A204.1 (cell line): ENCODE data around the gene TBC1D7.

ENCODE experiments used
- FAIRE-seq: peaks from 2 replicates; lab custom pipeline; 2012; peaks lifted over from hg19 to GRCh38; lab: Jason Lieb, UNC

TBC1D7 gene

DNA sequence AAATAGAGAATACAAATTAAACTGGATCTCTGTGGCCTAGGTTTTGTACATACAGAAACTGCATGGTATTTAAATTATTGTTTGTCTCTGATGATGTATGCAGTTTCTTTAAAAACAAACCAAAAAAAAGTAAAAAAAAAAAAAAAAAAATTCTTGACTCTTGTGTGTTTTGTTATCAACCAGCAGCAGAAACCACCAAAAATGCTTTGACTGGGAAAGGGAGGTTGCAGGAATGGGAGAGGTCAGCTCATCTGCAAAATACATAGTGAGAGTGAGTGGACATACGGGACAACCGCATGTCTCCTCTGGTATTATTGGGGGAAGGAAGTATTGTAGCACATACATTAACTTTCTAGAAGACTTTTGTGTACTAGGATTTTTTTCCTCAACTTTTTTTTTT lies 38.0 kb downstream of the TBC1D7 start:
- no peak for FAIRE-seq

DNA sequence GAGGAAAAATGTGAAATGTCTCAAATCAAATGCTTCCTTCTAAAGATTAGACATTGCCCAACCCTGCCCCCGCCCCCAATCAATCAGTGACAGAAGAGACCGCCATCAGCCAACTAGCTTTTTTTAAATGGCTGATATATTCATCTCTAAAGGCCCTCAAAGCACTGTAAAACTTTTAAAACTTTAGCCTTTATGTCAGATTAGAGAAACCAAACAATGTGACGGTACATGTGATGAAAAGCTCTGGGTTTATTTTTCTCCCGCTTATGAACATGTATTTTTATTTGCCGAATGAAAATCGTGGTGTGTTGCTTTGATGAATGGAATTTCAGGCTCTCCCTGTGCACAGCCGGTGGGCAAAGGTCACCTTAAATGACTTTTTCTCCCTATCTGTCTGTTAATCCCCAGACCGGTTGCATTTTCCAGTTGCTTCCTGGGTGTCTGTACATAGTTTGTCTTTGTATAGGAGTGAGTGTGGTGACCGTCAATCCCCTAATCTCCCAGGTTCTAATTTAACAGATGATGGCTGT lies 38.5 kb downstream of the TBC1D7 start:
- no peak for FAIRE-seq

- FAIRE-seq = no peak
Measured at GRCh38 chr6:13288969-13289391, 39.4 kb downstream of the TBC1D7 start.

DNA sequence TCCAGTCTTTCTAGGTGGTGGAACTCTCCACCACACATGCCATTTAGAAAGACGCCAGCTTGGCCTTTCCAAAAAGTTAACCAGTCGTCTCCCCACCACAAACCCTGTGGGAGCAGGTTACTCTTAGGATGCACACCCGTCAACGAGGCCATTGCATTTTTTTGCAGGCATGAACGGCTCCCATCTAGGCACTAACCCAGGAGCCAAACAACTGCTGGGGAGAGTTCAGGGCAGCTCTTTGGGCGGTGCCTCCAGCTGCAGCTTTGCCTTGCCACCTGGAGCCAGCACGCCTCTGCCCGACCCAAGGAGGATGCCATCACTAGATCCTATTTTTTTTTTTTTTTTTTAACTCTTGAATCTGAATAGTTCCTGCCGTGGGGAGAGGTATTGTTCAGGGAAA lies 39.9 kb downstream of the TBC1D7 start:
- no peak for FAIRE-seq

- FAIRE-seq = no peak
Measured at GRCh38 chr6:13287104-13287503, 41.2 kb downstream of the TBC1D7 start.

GRCh38 chr6:13286181-13286580 lies 42.2 kb downstream of the TBC1D7 start:
- no peak for FAIRE-seq

GRCh38 chr6:13285705-13286104 lies 42.6 kb downstream of the TBC1D7 start:
- FAIRE-seq = no peak

DNA sequence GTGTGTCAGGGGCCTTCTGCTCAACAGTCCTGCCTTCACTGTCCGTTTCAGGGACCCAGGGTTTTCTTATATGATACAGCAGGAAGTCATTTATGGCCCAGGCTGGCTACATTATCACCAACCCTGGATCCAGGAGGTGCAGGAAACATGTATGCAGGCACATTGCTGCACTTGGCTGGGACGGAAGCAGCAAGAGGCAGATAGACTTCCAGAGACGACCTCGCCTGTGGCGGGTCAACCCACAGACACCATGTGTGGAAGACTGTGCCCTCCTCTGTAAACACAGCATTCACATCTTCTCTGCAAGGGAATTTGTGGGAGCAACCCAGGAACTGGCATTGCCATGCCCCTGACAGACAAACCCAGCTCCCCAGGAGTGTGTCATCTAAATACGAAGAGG lies 43.7 kb downstream of the TBC1D7 start:
- FAIRE-seq = no peak

DNA sequence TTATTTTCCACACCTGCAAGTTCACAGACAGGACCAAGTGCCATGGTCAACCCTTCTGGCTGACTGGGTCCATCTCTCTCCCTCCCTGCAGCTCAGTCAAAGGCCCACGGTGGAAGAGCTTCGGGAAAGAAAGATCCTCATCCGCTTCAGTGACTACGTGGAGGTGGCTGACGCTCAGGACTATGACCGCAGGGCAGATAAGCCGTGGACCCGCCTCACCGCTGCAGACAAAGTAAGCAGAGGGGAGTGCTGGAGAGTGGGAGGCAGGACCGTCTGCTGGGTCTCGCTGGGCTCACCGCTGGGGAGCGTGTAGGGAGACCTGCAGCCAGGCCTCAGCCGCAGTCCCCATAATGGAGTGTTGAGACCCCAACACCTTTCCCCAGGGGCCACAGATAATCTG lies 45.0 kb downstream of the TBC1D7 start:
- no peak for FAIRE-seq

DNA sequence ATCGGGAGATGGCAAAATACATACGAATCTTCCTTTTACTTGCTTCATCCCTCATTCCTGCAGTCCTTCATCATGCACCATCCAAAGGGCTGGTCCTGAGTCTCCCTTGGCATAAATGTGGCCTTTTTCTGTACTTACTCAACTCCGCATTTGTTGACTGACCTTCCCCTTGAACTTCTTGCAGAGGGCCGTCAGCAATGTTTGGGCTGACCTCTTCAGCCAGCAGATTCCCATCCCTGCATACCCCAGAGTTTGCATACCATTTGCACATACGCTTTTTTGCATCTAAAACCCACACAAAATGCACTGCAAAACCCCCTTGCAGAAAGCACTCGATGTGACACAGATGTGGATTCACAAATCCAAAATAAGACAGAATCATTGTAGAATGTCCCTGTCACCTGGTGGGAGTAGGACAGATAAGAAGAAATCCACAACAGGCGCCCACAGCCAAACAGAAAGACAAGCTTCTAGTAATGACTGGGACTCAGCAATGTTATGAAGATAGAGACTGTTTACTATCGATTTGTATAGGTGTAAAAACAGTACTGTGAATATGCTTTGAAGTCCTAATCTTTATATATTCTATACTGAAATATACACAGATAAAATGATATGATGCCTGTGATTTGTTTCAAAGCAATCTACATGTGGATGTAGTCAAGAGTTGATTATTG lies 45.8 kb downstream of the TBC1D7 start:
- no peak for FAIRE-seq

- FAIRE-seq = no peak
Measured at GRCh38 chr6:13281686-13282085, 46.7 kb downstream of the TBC1D7 start.

DNA sequence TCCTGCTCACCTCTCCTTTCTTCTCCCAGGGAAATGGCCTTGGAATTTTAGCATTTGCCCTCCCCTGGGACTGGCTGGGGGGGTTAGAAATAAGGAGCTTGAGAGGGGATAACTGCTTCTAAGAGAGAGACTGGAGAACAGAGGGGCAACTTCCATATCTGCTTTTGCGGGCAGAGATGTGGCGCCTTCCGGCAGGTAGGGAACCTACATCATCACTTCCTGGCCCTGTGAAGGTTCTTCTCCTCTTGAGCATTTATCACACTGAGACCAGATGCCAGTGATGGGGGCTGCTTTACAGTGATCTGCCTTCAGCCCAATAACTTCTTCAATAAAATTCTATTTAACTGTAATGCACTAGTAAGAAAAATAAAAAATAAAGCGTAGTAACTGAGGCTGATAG lies 48.1 kb downstream of the TBC1D7 start:
- FAIRE-seq = no peak

DNA sequence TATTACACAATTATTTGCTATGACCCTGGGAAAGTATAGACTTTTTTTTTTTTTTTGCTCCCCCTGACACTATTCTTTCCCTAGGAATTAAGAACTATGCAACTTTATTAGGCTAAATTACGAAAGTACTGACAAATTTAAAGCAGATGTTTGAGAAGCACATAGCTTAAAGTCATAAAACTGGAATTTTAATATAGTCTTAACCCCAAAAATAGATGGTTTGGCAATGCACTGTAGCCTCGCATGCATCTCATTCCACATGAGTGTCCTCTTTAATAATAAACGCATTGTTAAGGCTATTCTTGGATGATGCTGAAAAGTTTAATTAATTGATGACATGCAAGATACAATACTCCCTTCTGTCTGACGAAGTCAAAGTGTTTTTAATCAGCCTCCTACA lies 49.3 kb downstream of the TBC1D7 start:
- FAIRE-seq = no peak

GRCh38 chr6:13278164-13278563 lies 50.2 kb downstream of the TBC1D7 start:
- FAIRE-seq = no peak

GRCh38 chr6:13277231-13277630 lies 51.1 kb downstream of the TBC1D7 start:
- FAIRE-seq = no peak

- FAIRE-seq = no peak
Measured at GRCh38 chr6:13275435-13275989, 52.8 kb downstream of the TBC1D7 start.

DNA sequence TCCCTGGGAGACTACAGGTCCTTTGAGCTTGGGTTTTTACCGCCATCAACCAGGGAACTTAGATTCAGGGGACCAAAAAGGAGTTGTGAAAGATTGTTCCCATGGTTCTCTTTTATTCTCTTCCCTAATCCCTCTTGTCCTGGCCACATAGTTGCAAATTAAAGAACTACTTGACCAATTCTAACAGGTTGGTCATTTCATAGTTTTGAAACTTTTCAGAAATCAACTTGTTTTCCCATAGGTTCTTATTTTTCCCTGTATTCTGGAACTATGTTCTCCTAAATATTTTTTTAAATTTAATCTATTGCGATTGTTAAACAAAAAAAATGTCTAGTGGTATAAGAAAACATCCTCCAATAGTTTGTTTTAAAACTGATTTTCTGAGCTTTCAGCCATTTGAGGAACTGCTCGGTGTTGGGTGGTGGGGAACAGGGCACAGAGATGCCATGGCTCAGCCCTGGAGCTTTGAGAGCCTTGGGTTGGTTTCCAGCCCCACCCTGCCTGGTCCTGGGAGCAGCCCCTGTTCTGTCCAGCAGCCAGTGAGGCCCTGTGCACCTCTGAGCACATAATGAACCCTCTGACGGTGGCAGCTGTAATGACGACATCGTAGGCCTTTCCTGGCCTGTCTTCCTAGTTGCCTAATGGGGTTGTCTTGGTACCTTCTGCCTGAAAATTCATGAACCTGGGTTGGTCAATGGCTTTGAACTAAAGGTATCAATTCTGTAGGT lies 53.5 kb downstream of the TBC1D7 start:
- FAIRE-seq = no peak

DNA sequence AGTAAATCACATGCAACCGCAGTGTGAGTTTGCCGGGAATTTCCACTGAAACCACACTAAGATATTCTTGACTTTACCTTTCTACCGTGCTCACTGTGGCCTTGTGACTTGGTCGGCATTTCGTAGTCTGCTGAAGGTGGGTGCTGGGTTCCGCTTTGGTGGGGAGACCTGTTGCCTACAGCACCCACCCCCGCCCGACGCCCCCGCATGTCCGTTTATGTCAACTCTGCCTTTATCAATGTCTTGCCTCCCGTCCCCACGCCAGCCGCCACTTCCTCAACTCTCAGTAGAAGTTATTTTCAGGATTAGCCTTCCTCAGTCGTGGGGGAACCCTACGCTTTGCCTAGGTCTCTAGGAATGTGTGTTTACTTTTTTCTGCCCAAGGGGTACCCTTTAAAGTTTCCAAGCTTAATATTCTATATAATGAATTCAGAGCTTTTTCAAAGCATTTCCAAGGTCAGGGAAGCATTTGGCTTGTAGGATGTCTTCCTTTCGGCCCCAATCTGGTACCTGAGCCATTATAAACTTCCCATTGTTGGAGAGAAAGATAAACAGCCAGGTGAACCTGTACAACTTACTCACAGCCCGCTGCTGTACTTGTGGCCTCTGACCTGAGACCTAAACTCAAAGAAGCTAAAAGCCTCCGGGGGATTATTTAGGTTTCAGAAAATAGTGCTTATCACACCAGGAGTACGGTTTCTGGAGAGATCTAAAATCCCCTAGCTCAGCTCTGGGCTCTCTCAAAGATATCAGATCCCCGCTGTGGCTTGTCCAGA lies 54.2 kb downstream of the TBC1D7 start:
- no peak for FAIRE-seq

DNA sequence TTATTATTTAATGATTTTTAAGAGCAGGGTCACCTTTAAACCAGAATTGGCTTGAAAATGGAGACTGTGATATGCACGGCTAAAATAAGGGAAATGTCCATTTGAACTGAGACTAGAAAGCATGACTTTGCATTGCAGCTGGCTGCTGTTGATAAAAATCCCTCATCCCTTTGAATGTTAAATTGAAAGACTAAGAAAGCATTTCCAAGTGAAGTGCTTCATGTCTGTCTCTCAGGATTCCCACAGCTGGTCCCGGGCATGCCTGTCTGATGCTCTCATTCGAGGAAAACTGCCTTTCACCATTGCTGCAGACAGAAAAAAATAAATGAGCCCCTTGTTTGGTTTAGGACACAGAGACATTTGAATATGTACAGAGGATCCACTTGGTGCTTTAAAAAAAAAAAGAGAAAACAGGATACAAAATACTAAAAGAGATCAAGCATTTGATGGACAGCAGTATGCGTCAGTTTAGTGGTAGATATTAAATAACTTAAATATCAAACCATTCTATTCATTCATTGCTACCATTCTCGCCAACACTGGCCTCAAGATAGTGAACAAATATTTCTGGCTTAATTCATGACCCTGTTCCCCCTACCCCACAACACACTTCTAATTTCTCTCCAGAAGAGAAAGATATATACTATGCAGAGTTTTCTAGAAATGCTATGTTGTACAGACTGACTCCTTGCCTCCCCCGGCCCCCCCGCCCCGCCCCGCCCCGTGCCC lies 55.0 kb downstream of the TBC1D7 start:
- FAIRE-seq = no peak

DNA sequence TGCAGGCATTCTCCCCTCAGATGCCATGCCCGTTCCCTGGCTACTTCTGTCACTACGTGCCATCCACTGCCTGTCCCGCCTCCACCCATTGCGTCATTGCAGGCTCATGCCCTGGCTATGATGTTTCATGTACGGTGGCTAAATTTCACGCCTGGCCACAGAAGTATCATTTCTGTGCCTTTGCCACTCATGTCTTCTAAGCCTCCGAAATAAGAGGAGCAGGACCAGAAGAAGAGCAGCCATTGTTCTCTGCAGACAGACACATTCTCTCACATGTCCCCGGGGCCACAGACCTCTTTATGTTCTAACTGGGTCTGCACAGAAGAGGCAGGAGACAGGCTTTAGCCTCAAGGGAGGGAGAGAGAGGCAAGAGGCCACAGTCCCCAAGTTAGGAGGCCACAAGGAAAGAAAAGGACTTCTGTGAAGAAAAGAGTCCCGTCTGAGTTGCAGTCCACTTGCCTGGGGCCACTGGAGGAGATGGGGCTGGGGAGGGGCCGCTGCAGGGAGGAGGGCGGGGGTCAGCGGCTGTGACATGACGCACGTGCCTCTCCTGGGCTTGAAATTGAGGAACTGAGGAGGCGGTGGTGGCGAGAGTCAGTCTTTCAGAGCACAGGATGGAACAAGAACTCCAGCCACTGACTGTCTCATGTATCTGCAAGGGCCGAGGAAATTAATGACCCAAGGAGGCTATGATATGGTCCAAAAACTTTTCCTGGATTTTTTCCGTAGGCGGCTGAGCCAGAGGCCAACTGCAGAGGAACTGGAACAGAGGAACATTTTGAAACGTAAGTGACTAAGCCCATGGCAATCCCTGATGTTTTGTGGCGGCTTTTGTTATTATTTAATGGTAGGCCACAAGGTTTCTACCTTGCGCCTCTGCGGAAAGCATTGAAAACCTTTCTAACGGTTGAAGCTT lies 55.9 kb downstream of the TBC1D7 start:
- no peak for FAIRE-seq
